NCI-H146 treated with DMSO at 0.1 percent for 48 hours (cell line): ENCODE measurements around the gene GCGR.
A peak's percentile ranks its signal among the peaks of the same experiment; 100 is the strongest.

Experiments
- DNase-seq: peaks from one replicate; lab custom pipeline; 2025; ENCODE audit not compliant: unreplicated experiment; lab: John Stamatoyannopoulos, UW

Gene GCGR

GRCh38 chr17:81845881-81846742 lies 42.2 kb downstream of the GCGR start:
- no peak for DNase-seq

- no peak for DNase-seq
These were observed 43.1 kb downstream of the GCGR start for GRCh38 chr17:81846743-81847689.

- DNase-seq = no peak
These were observed 45.5 kb downstream of the GCGR start for GRCh38 chr17:81849457-81849856.

DNA sequence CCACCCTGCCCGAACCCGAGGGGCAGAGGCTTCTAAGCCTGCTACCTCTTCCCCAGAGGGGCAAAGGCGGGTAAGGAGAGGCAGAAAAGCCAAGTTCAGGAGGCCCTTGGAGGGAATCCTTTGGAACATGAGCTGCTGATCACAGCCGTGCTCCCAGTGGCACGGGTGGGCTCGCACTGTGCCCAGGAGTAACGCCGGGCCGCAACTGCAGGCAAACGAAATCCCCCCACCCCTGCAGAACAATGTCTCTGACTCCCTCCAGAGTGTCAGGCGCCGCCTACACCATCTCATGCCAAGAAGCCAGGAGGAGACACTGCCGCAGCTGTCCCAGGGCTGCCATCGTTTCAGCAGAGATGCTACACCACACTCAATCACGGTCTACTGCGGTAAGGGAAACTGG lies 47.5 kb downstream of the GCGR start:
- DNase-seq = no peak

- no peak for DNase-seq
These were observed 48.3 kb downstream of the GCGR start for GRCh38 chr17:81852237-81852636.

- no peak for DNase-seq
These were observed 51.2 kb downstream of the GCGR start for GRCh38 chr17:81854974-81855774.

GRCh38 chr17:81858170-81858966 lies 54.4 kb downstream of the GCGR start:
- no peak for DNase-seq

DNA sequence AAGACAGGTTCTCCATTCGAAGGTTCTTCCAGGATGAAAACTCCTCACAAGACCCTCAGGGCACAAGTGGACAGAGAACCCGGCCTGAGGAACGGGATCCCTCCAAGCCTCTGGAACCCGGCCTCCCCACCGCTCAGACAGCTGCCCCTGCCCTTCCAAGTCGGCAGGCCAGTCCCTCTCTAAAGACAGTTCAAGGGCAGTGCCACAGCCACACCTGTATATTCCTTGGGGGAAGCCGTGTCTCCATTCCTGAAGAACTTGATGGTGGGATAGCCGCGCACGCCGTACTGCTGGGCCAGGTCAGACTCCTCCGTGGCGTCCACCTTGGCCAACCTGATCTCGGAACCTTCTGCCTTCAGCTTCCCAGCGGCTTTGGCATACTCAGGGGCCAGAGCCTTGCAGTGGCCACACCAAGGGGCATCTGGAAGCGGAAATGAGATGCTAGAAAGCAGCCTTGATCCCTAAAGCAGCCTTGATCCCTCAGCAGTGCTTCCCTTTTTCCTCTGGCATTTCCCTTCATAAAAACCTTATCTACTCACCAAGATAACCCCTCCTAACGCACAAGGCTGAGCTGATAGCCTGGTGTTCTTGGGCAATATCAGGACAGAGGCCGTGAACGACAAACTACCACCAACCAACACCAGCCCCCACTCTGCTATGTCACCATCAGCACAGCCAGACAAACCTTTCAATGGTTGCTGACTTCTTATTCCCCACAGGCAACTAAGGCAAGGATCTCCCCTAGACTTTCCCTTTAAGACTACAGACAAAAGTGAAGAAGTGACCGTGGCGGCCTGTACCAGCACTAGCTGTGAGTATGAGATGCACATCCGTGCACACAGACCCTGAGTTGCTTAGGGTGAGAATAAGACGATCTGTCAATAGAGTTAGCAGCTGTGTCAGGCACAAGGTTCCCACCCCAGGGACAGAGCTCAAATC lies 55.3 kb downstream of the GCGR start:
- no peak for DNase-seq

DNA sequence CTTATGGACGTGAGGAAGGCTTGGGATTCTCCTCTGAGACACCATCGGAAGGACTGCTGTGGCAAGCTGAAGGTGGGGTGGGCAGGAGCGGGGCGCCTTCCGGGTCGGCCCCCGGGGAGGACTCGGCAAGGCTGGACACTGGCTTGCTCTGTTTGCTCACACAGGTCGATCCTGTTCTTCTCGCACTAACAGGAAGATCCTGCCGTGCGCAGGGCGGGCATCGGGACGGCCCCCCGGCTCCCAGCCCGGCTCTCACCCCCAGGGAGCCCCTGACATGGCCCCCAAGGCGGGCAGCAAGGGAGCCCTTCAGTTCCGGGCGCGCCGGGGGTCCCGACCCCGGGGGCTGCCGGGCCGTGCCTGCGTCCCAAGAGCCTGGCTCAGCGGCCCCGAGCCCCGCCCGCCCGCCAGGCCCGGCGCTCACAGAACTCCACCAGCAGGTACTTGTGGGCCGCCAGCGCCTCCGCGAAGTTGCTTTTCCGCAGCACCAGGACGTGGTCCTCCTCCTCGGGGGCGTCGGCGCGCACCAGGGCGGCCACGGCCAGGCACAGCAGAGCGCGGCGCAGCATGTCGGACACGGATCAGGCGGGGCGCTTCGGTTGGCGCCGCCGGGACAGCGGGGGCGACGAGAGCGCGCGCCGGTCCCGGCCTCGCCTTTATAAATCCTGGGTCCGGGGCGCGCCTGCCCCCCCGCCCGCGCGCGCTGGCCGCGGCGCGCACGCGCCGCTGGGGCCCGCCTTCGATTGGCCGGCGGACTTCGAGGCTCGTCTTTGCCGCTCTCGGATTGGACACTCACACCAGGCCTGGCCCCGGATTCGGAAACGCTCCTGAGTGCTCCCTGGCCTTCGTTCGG lies 56.2 kb downstream of the GCGR start, which contains the start of gene P4HB:
Gene P4HB (minus strand): TSS at position 630 of the 850 bp plus-strand sequence. CDS start 64 bp downstream, at position 566.
- no peak for DNase-seq

- DNase-seq = peak; percentile 99
These were observed 57.0 kb downstream of the GCGR start for GRCh38 chr17:81860756-81861568.

DNA sequence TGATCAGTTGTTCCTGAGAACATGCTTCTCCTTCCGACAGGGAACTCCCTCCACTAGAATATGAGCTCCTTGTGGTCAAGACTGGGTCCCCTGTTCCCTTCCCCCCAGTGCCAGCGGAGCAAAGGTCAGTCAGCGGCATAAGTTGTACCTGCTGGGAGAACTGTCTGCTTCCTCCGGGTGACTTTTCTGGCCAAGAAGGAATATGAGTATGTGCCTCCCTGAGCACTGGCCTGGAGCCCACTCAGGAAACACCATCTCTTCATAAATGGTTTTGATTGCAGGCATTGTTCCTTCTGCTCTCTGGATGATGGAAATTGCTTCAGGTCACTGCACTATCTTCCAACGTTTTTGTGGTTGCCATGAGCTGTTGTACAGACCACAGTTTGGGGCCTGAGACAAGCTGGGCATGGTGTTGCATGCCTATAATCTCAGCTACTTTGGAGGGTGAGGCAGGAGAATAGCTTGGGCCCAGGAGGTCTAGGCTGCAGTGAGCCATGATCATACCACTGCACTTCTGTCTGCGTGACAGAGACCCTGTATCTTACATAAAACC lies 59.2 kb downstream of the GCGR start:
- DNase-seq = no peak
